Panc1 (cell line): ENCODE data around the gene RNF182. TPM values are rescaled to one million over a fixed set of nuclear protein-coding genes. Genes with fewer than 3 reads are reported as not detected.

Source experiments
- ATAC-seq: fragments of 200-7000 bp; cut with Tn5 transposase; 2 replicates; pipeline ENCODE4 v1.9.1; 2020; ENCODE audit warnings: mild to moderate bottlenecking, moderate library complexity
- BruUV-seq: library from RNA; stranded (reverse); fragments of 400-500 nt; replicated peaks from 2 replicates; lab custom pipeline; 2021; lab: Mats Ljungman, UMichigan
- CTCF ChIA-PET: fragments of 300-600 bp; sonication (Branson Sonifier 250); formaldehyde crosslinking; loops from one replicate; lab custom pipeline; 2022; ENCODE audit warnings: antibody characterized with exemption; lab: Charles Lee
- POLR2A ChIA-PET: fragments of 300-600 bp; sonication (Branson Sonifier 250); formaldehyde crosslinking; loops from one replicate; lab custom pipeline; 2022; ENCODE audit warnings: antibody characterized with exemption; lab: Charles Lee
- DNase-seq: peaks from one replicate; pipeline ENCODE4 v3.0.0-alpha.2; 2010; ENCODE audit warnings: low read depth, low spot score
- H3K27ac ChIP-seq: 2 replicates; pipeline ENCODE4 v1.5.1; 2011; ENCODE audit warnings: mild to moderate bottlenecking, low read length, inconsistent platforms
- H3K27me3 ChIP-seq: fragments of 200-500 bp; sonication (Bioruptor generic); 2 replicates; pipeline ENCODE4 v1.6.0; 2014; ENCODE audit warnings: low read length, inconsistent platforms; ENCODE audit not compliant: control insufficient read depth, insufficient read depth
- H3K36me3 ChIP-seq: fragments of 200-500 bp; sonication (Bioruptor generic); 2 replicates; pipeline ENCODE4 v1.5.1; 2014; ENCODE audit warnings: inconsistent platforms, mild to moderate bottlenecking, low read length, moderate library complexity; ENCODE audit not compliant: control insufficient read depth, insufficient read depth
- H3K4me1 ChIP-seq: 2 replicates; pipeline ENCODE4 v1.5.1; 2011; ENCODE audit warnings: inconsistent platforms, mild to moderate bottlenecking, low read length, moderate library complexity; ENCODE audit not compliant: control insufficient read depth, insufficient read depth
- H3K4me3 ChIP-seq, 2 experiments: 2 replicates each; pipeline ENCODE4 v1.5.1; 2011 to 2012; ENCODE audit warnings: low read depth in 2 of 2, low read length in 2 of 2, mild to moderate bottlenecking in 2 of 2, inconsistent platforms in 1 of 2, moderate library complexity in 1 of 2
- H3K9me3 ChIP-seq: fragments of 200-500 bp; sonication (Bioruptor generic); 2 replicates; pipeline ENCODE4 v1.5.1; 2014; ENCODE audit warnings: low read depth, mild to moderate bottlenecking, inconsistent platforms, low read length, moderate library complexity; ENCODE audit not compliant: control insufficient read depth, insufficient read depth
- CTCF ChIP-seq: fragments of 450-650 bp; IDR thresholded peaks from 2 replicates; pipeline ENCODE4 v1.5.1; 2017; ENCODE audit warnings: mild to moderate bottlenecking
- POLR2AphosphoS5 ChIP-seq: IDR thresholded peaks from 2 replicates; pipeline ENCODE4 v1.6.1; 2012; ENCODE audit warnings: mild to moderate bottlenecking, low read depth, low read length, moderate library complexity
- REST ChIP-seq, 2 experiments: IDR thresholded peaks; 2 replicates each; pipeline ENCODE4 v1.6.1; 2011 to 2012; ENCODE audit warnings: low read depth in 2 of 2, control low read depth in 1 of 2, low read length in 1 of 2, mild to moderate bottlenecking in 1 of 2, moderate library complexity in 1 of 2; ENCODE audit not compliant: insufficient read depth in 1 of 2
- SIN3A ChIP-seq: IDR thresholded peaks from 2 replicates; pipeline ENCODE4 v1.6.1; 2012; ENCODE audit warnings: low read depth, mild to moderate bottlenecking, low read length, moderate library complexity, borderline replicate concordance; ENCODE audit not compliant: insufficient read depth
- TCF7L2 ChIP-seq: IDR thresholded peaks from 2 replicates; pipeline ENCODE4 v1.6.1; 2011; ENCODE audit warnings: mild to moderate bottlenecking, low read depth, low read length, inconsistent platforms
- in situ Hi-C: cut with HindIII; loops from 2 replicates; pipeline ENCODE4 v1.10.0; 2016; ENCODE audit warnings: low sequenced_read_pairs, low pct_unique_long_range_greater_than_20kb
- intact Hi-C: fragments of 100-400 bp; cut with micrococcal nuclease; formaldehyde crosslinking; loops from one replicate; pipeline ENCODE4 v1.10.0; 2022; ENCODE audit not compliant: unreplicated experiment
- total RNA-seq: library from RNA; stranded (reverse); gene quantifications from one replicate; pipeline ENCODE4 v1.2.1, GENCODE V29; 2021; ENCODE audit not compliant: unreplicated experiment

RNF182 gene
- total RNA-seq, 1 experiment from 2014 or later, result 22.2 TPM

GRCh38 chr6:13986700-13987399 lies 62.1 kb downstream of the RNF182 start:
- Histone ChIP-seq H3K27ac (no peak overlapping the region), H3K4me3 (no peak overlapping the region), H3K27me3 (no peaks in the 10 kb centered on the region), H3K9me3 (no peaks in the 10 kb centered on the region), H3K4me1 (no peaks in the 10 kb centered on the region), H3K36me3 (no peaks in the 10 kb centered on the region)
- in situ Hi-C loops (no loop called here), intact Hi-C loops (no loop called here)
- no peak for TF ChIP-seq POLR2AphosphoS5
- TF ChIP-seq REST (IDR thresholded peaks at IDR 0.05; ENCODE audit: insufficient read depth in 1 of 2, low read depth in 2 of 2, low read length in 1 of 2), result no peak
- TF ChIP-seq SIN3A, result no peak
- no peak for TF ChIP-seq CTCF
- no peak for TF ChIP-seq TCF7L2
- ChIA-PET POLR2A (no interaction called here), CTCF (no interaction called here)
- no TSS peak for BruUV-seq
- no peak for ATAC-seq
- no peak for DNase-seq

GRCh38 chr6:13987400-13987865 lies 62.7 kb downstream of the RNF182 start:
- POLR2A ChIA-PET, result no interaction called here
- in situ Hi-C loops (no loop called here), intact Hi-C loops (no loop called here)
- Histone ChIP-seq H3K9me3 (no peaks in the 10 kb centered on the region), H3K27me3 (no peaks in the 10 kb centered on the region), H3K4me3 (no peak overlapping the region), H3K36me3 (no peaks in the 10 kb centered on the region), H3K27ac (no peak overlapping the region), H3K4me1 (no peaks in the 10 kb centered on the region)
- no peak for ATAC-seq
- no peak for DNase-seq
- TF ChIP-seq POLR2AphosphoS5, result no peak
- no peak for TF ChIP-seq SIN3A
- TF ChIP-seq REST (IDR thresholded peaks at IDR 0.05; ENCODE audit: insufficient read depth in 1 of 2, low read depth in 2 of 2, low read length in 1 of 2), result no peak
- TF ChIP-seq CTCF, result no peak
- TF ChIP-seq TCF7L2, result no peak
- CTCF ChIA-PET, result no interaction called here
- BruUV-seq, result no TSS peak
